Endodermal cell (in vitro differentiated cells): ENCODE measurements around the gene ABCF3. TPM values are rescaled to one million over a fixed set of nuclear protein-coding genes. Genes with fewer than 3 reads are reported as not detected.

ENCODE experiments used
- DNase-seq: peaks from one replicate; pipeline ENCODE4 v3.0.0-alpha.2; 2017
- H3K27ac ChIP-seq: 2 replicates; pipeline ENCODE4 v1.5.1; 2013; ENCODE audit warnings: mild to moderate bottlenecking, low read depth, low read length, moderate library complexity
- H3K27me3 ChIP-seq: 2 replicates; pipeline ENCODE4 v1.6.1; 2013; ENCODE audit warnings: mild to moderate bottlenecking, low read length, moderate library complexity; ENCODE audit not compliant: insufficient read depth, control insufficient read depth, poor library complexity, severe bottlenecking
- H3K36me3 ChIP-seq: 2 replicates; pipeline ENCODE4 v1.7.0; 2013; ENCODE audit warnings: mild to moderate bottlenecking, low read length, moderate library complexity; ENCODE audit not compliant: control insufficient read depth, insufficient read depth
- H3K4me1 ChIP-seq: one replicate; pipeline ENCODE4 v1.7.0; 2013; ENCODE audit warnings: low read length; ENCODE audit not compliant: control insufficient read depth, insufficient read depth
- H3K4me3 ChIP-seq: 2 replicates; pipeline ENCODE4 v1.5.1; 2013; ENCODE audit warnings: mild to moderate bottlenecking, low read length, moderate library complexity
- H3K9ac ChIP-seq: 2 replicates; pipeline ENCODE4 v1.6.1; 2013; ENCODE audit warnings: mild to moderate bottlenecking, low read length, moderate library complexity; ENCODE audit not compliant: poor library complexity, severe bottlenecking; ENCODE audit errors: extremely low read depth
- H3K9me3 ChIP-seq: 2 replicates; pipeline ENCODE4 v1.6.1; 2013; ENCODE audit warnings: mild to moderate bottlenecking, low read length, moderate library complexity; ENCODE audit not compliant: control insufficient read depth
- H3K27ac Mint-ChIP-seq: 2 replicates; pipeline ENCODE4 v1.8.0; 2020; ENCODE audit warnings: mixed read lengths
- H3K27me3 Mint-ChIP-seq: 2 replicates; pipeline ENCODE4 v1.8.0; 2021; ENCODE audit warnings: mild to moderate bottlenecking, mixed read lengths; ENCODE audit not compliant: insufficient read depth
- H3K36me3 Mint-ChIP-seq: 2 replicates; pipeline ENCODE4 v1.8.0; 2020; ENCODE audit warnings: low read depth, mixed read lengths
- H3K4me1 Mint-ChIP-seq: 2 replicates; pipeline ENCODE4 v1.8.0; 2020; ENCODE audit warnings: mixed read lengths
- H3K4me3 Mint-ChIP-seq: 2 replicates; pipeline ENCODE4 v1.8.0; 2020; ENCODE audit warnings: mild to moderate bottlenecking, moderate library complexity, mixed read lengths
- H3K9me3 Mint-ChIP-seq: 2 replicates; pipeline ENCODE4 v1.8.0; 2020; ENCODE audit warnings: mild to moderate bottlenecking, mixed read lengths
- WGBS, 2 experiments: methylation state at CpG; one replicate each; pipeline versions ENCODE4 v1.1.5 to v1.1.7; 2013; ENCODE audit warnings: missing lambda C conversion rate in 2 of 2, mixed read lengths in 1 of 2; ENCODE audit not compliant: insufficient coverage in 1 of 2, insufficient read length in 1 of 2; 5-methylcytosine and 5-hydroxymethylcytosine counted together
- total RNA-seq, 2 donors: library from RNA; stranded (reverse); fragmentation: NEBNext Ultra II Directional in 1 of 2; extraction: Animal tissue kit (Norgen Biotek cat#: 25700) in 1 of 2; gene quantifications; 2 replicates in 1 of 2; 3 replicates in 1 of 2; pipeline ENCODE4 v1.2.1, GENCODE V29; 2021
- TF ChIP-seq, protein P1 (sequence below): fragments of 200-600 bp; sonication (generic); conservative IDR thresholded peaks from 2 replicates; pipeline ENCODE4 v1.5.0; 2021; ENCODE audit warnings: antibody characterized with exemption, mild to moderate bottlenecking

The ABCF3 gene
- total RNA-seq, 2 donors from 2014 or later, result 57.6 to 57.8 TPM

DNA sequence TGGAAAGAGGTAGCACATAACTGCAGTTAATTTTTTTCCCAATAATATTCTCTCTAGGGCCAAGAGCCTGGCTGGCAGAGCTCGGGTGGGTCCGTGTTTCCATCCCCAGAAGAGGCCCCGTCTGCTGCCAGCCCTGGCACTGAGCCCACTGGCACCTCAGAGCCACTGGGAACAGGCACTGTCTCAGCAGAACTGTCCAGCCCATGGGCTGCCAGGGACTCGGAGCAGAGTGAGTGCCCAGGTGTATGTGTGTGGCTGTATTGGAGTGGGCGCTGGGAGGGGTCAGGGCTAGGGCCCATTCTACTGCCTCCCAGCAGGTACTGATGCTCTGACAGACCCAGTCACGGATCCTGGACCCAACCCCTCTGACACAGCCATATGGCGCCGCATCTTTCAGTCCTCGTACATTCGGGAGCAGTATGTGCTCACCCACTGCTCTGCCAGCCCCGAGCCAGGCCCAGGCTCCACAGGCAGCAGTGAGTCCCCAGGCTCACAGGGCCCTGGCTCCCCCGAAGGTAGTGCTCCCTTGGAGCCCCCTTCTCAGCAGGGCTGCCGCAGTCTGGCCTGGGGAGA lies 52.3 kb downstream of the ABCF3 start:
- H3K27ac ChIP-seq, result no peak overlapping the region
- Mint-ChIP-seq H3K4me3 (no peak overlapping the region), H3K4me1 (peaks cover 8% of the 10 kb centered on the region), H3K27ac (no peak overlapping the region), H3K36me3 (peaks cover 8% of the 10 kb centered on the region), H3K9me3 (no peaks in the 10 kb centered on the region), H3K27me3 (peaks cover 49% of the 10 kb centered on the region)
- H3K9ac ChIP-seq, result no peak overlapping the region
- peaks cover 8% of the 10 kb centered on the region for H3K36me3 ChIP-seq
- 91 to 95% methylated on average over 12 to 13 of the region's 13 CpGs for WGBS, 2 experiments
- H3K27me3 ChIP-seq, result peaks cover 33% of the 10 kb centered on the region
- no peaks in the 10 kb centered on the region for H3K9me3 ChIP-seq
- H3K4me3 ChIP-seq, result no peak overlapping the region
- DNase-seq, result no peak
- TF ChIP-seq, protein P1, sequence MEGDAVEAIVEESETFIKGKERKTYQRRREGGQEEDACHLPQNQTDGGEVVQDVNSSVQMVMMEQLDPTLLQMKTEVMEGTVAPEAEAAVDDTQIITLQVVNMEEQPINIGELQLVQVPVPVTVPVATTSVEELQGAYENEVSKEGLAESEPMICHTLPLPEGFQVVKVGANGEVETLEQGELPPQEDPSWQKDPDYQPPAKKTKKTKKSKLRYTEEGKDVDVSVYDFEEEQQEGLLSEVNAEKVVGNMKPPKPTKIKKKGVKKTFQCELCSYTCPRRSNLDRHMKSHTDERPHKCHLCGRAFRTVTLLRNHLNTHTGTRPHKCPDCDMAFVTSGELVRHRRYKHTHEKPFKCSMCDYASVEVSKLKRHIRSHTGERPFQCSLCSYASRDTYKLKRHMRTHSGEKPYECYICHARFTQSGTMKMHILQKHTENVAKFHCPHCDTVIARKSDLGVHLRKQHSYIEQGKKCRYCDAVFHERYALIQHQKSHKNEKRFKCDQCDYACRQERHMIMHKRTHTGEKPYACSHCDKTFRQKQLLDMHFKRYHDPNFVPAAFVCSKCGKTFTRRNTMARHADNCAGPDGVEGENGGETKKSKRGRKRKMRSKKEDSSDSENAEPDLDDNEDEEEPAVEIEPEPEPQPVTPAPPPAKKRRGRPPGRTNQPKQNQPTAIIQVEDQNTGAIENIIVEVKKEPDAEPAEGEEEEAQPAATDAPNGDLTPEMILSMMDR, result no peak
- peaks cover 3% of the 10 kb centered on the region for H3K4me1 ChIP-seq

DNA sequence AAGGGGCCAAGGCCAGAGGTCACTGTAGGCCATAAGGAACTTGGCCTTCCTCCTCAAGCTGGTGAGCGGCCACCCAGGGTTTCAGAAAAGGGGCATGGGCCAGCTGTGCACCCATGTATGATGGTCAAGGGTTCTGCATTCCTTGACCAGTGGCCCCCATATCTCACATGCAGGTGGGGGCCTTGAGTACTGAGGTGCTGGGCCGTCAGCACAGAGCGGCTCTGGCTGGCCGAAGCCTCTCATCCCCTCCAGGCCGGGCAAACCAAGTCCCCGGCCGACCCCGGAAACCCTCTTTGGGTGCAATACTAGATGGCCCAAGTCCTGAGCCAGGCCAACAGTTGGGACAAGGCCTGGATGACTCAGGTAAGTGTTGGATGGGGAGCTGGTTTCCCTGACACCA lies 53.2 kb downstream of the ABCF3 start:
- TF ChIP-seq, protein P1, result no peak
- no peak for DNase-seq
- H3K27ac Mint-ChIP-seq, result no peak overlapping the region
- peaks cover 8% of the 10 kb centered on the region for H3K4me1 Mint-ChIP-seq
- H3K9me3 Mint-ChIP-seq, result no peaks in the 10 kb centered on the region
- Histone ChIP-seq H3K9me3 (no peaks in the 10 kb centered on the region), H3K27ac (no peak overlapping the region), H3K4me1 (peaks cover 3% of the 10 kb centered on the region), H3K9ac (no peak overlapping the region), H3K4me3 (no peak overlapping the region), H3K36me3 (peaks cover 11% of the 10 kb centered on the region), H3K27me3 (peaks cover 24% of the 10 kb centered on the region)
- 92 to 100% methylated on average over 1 to 8 of the region's 8 CpGs for WGBS, 2 experiments
- peaks cover 40% of the 10 kb centered on the region for H3K27me3 Mint-ChIP-seq
- no peak overlapping the region for H3K4me3 Mint-ChIP-seq
- H3K36me3 Mint-ChIP-seq, result peaks cover 14% of the 10 kb centered on the region

DNA sequence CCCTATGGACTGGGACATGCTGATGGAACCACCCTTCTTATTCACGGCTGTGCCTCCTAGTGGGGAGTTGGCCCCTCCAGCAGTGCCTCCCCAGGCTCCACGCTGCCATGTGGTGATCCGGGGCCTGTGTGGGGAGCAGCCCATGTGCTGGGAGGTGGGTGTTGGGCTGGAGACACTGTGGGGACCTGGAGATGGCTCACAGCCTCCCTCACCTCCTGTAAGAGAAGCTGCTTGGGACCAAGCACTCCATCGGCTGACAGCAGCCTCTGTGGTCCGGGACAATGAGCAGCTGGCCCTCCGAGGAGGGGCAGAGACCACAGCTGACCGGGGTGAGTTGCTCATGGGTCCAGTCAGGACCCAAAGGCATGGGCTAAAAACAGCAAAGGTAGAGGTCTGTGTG lies 53.7 kb downstream of the ABCF3 start:
- peaks cover 35% of the 10 kb centered on the region for H3K27me3 Mint-ChIP-seq
- no peak overlapping the region for H3K9ac ChIP-seq
- no peaks in the 10 kb centered on the region for H3K9me3 Mint-ChIP-seq
- peaks cover 19% of the 10 kb centered on the region for H3K27me3 ChIP-seq
- 87 to 92% methylated on average over 6 to 7 of the region's 7 CpGs for WGBS, 2 experiments
- no peak overlapping the region for H3K27ac Mint-ChIP-seq
- H3K4me3 ChIP-seq, result no peak overlapping the region
- TF ChIP-seq, protein P1, result no peak
- no peak overlapping the region for H3K27ac ChIP-seq
- no peaks in the 10 kb centered on the region for H3K9me3 ChIP-seq
- peaks cover 3% of the 10 kb centered on the region for H3K4me1 ChIP-seq
- peaks cover 17% of the 10 kb centered on the region for H3K36me3 Mint-ChIP-seq
- DNase-seq, result no peak
- peaks cover 8% of the 10 kb centered on the region for H3K4me1 Mint-ChIP-seq
- H3K36me3 ChIP-seq, result peaks cover 16% of the 10 kb centered on the region
- no peak overlapping the region for H3K4me3 Mint-ChIP-seq
